Right renal pelvis (tissue), 4 donors: ENCODE data around the gene SPDYE2. TPM values are rescaled to one million over a fixed set of nuclear protein-coding genes. Genes with fewer than 3 reads are reported as not detected.
"Not testable (repeated sequence)": the region's sequence is repeated elsewhere in the genome, so short reads cannot be mapped to it uniquely, and the experiment has no call there.

Experiments
- DNase-seq, 4 donors: peaks; one replicate each; pipeline ENCODE4 v3.0.0-alpha.2; 2013; ENCODE audit warnings: low read depth in 4 of 4, low spot score in 3 of 4, missing footprints in 1 of 4
- polyA plus RNA-seq, 4 donors: library from polyadenylated mRNA; unstranded; fragments of 120-200 nt; gene quantifications; one replicate each; pipeline ENCODE4 v1.2.1, GENCODE V29; 2013; ENCODE audit not compliant: insufficient read length in 4 of 4

Gene SPDYE2
- polyA plus RNA-seq, 4 donors = 1.6 to 3.4 (median 2.4) TPM

DNA sequence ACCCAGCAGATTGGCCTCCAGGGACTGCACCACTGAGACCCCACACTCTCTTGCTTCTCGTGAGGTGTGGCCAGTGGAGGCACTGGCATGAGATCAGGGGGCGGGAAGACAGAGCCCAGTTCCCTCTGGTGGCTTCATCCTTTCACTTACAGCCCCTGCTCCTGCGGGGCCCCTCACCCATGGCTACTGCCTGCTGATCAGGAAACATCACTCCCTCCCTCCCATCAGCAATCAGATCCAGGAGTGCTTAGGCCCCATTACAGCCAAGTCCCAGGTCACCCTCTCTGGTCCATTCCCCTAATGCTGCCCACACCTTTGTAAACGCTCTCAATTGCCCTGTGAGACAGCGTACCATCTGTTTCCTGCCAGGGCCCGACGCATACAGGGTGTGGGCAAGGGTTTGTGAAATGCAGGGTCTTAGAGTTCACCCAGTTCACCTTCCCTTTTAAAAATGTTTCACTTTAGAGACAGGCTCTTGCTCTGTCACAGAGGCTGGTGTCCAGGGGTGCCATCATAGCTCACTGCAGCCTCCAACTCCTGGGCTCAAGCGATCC lies 15.9 kb upstream of the SPDYE2 start:
- not testable (repeated sequence) for DNase-seq

DNA sequence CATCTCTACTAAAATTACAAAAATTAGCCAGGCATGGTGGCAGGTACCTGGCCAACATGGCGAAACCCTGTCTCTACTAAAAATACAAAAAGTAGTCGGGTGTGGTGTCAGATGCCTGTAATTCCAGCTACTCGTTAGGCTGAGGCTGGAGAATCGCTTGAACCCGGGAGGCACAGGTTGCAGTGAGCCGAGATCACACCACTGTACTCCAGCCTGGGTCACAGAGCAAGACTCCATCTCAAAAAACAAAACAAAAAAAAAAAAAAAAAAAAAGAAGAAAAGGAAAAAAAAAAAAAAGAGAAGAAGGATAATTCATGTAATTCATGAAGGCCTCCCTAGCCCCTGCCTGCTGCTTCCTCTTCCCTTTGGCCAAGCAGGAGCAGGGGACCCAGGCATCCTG lies 10.4 kb upstream of the SPDYE2 start:
- not testable (repeated sequence) for DNase-seq

DNA sequence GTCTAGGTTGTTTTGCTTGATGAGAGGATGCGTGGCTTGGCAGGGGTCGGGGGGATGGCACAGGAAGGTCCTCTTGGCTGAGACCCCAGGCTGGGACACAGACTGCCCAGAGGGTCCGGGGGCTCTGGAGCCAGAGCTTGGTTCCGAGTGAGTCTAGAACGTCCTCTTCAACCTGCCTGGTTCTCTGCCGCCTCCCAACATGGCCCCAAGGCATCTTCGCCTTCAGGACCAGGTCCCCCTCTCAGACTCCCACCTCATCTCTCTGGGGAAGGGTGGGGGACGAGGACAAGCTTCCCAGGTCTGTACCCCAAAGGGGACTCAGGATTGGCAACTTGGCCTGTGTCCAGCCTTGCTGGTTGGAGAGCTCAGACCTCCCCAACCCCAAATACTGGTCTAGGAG lies 8.9 kb upstream of the SPDYE2 start:
- DNase-seq = not testable (repeated sequence)

DNA sequence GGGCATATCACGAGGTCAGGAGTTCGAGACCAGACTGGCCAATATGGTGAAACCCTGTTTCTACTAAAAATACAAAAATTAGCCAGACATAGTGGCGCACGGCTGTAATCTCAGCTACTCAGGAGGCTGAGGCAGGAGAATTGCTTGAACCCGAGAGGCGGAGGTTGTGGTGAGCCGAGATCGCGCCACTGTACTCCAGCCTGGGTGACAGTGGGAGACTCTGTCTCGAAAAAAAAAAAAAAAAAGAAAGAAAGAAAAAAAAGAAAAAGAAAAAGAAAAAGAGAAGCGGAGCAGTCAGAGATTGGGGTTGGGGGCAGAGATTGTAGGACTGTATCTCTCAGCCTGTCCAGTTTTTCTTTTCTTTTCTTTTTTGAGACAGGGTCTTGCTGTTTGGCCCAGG lies 8.3 kb upstream of the SPDYE2 start:
- DNase-seq = not testable (repeated sequence)

DNA sequence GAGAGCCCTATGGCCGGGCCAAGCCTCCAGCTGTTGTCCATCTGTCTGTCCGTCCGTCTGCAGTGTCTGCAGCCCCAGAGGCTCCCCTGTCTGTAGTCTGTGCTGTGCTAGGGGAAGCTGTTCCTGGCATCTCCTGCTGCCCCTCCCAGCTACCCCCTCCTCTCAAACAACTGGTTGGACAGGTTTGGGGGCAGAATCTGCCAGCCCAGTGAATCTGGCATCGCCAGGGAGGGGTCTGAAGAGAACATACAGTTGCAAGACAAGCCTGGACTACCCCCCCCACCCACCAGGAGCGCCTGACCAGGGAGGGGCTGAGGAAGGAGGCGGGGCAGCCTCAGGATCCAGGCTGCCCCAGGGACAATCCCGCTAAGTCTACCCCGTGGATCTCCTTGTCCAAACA lies 7.4 kb upstream of the SPDYE2 start, which contains the start of gene UPK3BL2:
UPK3BL2 (minus strand) TSS at position 101 of the 400 bp plus-strand sequence; CDS start at position 41, 60 bp downstream.
- not testable (repeated sequence) for DNase-seq

DNA sequence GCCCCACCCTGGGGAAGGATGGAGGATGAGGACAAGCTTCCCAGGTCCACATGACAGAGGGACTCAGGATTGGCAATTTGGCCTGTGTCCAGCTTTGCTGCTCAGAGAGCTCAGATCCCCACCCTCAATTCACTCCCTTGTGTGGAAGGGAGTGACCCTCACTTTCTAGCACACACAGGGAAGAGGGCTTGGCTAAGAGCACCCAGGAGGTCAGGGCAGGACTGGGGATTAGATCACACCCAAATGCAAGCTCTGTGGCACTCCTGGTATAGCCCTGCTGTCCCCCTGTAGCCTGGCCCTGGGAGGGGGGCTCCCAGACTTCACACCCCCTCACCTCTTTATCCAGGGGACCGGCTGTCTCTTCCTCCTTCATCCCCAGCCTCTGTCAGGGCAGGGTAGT lies 6.7 kb upstream of the SPDYE2 start:
- not testable (repeated sequence) for DNase-seq

DNA sequence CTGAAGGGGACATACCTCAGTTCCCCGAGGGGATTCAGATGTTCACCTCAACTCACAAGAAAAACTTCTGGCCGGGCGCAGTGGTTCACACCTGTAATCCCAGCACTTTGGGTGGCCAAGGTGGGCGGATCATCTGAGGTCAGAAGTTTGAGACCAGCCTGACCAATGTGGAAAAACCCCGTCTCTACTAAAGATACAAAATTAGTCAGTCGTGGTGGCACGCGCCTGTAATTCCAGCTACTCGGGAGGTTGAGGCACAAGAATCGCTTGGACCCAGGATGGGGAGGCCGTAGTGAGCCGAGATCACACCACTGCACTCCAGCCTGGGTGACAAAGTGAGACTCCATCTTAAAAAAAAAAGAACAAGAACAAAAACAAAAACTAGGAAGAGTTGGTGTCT lies 5.7 kb upstream of the SPDYE2 start:
- not testable (repeated sequence) for DNase-seq

DNA sequence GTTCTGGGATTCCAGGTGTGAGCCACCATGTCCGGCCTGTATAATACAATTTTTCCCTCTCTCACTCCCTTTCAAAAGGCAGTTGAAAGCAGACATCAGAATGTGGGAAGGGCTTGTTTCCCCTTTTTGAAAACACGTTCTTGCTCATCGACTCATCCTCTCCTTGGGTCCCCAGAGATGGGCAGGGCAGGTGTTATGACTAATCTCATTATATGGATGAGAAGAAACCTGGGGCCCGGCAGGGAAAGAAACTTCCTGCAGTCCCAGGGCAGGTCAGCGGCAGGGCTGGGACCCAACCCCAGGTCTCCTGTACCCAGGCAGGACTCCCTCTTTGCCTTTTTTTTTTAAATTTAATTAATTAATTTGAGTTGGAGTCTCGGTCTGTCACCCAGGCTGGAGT lies 4.7 kb upstream of the SPDYE2 start:
- DNase-seq = not testable (repeated sequence)

DNA sequence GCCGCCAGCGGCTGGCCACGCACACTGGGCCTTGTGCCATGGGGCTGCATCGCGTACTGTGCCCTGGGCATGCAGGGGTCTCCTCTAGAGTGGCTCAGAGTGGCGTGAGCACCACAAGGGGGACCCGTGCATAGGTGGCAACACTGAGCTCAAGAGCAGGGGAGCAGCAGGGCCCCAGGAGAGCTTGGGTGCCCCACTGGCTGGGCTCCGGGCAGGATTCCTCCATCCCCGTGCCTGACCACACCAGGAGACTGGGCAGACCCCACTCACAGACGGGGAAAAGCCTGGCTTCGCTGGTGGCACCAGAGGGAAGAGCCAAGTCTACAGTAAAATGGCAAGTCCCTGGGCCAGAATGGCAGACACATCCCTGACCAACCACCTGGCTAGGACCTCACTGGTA lies 17.6 kb downstream of the SPDYE2 start:
- DNase-seq = not testable (repeated sequence)

DNA sequence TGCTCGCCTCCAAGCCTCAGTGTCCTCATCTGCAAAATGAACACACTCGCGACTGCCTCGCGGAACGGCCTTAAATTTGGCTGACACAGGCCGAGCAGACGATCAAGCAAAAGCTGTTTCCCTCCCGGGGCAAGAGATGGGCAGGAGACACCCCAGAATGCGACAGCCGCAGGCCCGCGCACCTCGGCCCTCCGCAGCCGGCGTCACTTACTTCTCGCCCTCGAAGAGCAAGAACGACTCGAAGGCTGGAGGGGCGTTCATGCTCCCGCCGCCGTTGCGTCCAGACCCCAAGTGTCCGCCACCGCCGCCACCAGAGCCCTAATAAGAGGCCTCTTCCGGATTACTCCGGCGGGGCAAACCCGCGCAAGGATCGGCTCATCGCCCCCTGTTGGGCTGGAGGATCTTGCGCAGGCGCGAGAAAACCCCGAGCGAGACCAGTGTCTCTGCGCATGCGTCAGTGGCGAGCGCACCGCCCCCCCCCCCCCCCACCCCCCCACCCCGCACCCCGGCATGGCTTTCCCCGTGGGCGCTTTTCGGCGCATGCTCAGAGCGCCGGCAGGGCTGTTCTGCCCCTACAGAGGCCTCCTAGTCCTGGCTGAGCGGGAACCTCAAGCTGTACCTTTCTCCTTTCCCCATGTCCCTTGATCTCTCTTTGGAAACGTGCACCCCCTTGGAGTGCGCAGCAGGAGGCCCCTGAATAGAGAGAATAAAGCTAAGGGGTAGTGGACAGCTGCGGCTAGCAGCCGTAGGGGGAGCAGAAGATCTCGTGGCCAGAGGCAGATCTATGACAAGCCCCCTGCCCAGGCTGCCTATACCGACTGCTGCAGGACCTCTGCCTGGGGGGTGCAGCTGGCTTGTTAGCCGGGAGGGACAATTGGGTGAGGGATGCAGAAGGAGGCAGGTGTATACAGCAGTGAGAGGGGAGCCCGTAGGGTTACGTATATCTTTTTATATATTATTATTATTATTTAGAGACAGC lies 21.5 kb downstream of the SPDYE2 start, which contains the start of gene POLR2J3:
POLR2J3 (minus strand) TSS at position 323 of the 979 bp plus-strand sequence; CDS start at position 261, 62 bp downstream.
- peak; percentile 67 to 88 (median 78) for DNase-seq

DNA sequence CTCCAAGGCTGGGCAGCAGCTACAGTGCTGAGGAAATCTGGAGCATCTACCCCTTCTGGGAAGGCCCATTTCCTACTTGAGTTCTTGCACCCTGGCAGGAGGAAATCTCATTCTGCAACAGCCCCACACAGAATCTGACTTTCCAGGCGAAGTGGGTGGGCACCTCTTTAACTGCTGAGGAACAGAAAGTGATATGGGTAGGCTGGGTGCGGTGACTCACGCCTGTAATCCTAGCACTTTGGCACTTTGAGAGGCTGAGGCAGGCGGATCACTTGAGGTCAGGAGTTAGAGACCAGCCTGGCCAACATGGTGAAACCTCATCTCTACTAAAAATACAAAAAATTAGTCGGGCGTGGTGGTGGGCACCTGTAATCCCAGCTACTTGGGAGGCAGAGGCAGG lies 23.6 kb downstream of the SPDYE2 start:
- not testable (repeated sequence) for DNase-seq

DNA sequence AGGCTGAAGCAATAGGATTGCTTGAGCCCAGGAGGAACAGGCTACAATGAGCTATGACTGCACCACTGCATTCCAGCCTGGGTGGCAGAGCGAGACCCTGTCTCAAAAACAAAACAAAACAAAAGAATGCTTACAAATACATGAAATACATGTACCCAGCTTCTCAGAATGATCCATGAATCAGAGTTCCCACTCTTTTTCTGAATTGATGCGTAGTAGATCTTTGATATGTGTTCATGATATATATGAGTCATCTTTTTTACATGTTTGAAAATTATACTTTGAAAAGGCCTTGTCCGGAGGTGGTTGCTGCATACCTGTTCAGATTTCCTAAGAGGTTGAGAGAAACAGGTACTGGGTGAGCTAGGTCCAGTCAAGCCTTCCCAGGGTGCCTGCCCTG lies 25.3 kb downstream of the SPDYE2 start:
- DNase-seq = not testable (repeated sequence)

DNA sequence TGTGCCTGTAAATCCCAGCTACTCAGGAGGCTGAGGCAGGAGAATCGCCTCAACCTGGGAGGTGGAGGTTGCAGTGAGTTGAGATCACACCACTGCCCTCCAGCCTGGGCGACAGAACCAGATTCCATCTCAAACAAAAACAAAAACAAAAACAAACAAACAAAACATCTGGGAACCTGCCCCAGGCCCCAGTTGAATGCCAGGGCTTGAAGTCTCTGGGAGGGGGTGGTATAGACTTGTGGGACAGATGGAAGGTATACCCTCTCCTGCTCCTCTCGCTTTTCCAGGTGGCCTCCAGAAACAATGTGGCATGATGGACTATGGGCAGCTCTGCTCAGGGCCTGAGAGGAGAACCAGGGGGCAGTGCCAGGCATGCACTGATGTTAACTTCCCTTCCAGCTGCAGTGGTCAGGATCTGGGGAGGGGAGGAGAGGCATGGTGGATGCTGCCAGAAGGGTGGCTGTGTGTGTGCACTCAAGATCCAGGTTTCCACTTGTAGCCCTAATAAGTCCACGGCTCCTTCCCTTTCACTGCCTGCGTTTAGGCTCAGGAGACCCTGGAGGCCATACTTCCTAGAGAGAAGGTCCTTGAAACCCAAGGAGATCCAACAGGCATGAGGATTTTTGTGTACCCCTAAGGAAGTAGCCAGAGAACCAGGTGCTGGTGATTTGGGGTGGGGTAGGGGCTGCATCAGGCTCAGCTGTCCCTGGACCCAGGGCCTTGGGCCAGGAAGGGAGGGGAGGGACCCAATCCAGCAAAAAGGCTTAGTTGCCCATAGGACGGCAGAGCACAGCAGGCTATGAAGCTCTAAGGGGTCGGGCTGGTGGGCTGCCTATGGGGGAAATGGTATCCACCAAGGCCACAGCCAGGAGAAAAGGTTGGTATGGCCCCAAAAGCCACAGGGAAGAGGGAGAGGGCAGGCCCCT lies 26.6 kb downstream of the SPDYE2 start:
- DNase-seq = not testable (repeated sequence)

DNA sequence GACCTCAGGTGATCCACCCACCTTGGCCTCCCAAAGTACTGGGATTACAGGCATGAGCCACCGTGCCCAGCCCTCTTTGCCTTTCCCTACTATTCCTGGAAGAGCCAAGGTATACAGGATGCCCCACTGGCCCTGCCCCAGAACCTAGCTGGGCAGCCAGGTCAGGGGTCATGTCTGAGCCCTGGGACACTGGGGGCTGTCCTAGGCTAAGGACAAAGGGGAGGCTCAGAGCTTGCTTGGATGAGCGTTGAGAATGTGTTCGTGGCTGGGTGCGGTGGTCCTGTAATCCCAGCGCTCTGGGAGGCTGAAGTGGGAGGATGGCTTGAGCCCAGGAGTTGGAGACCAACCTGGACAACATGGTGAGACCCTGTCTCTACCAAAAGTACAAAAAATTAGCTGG lies 27.5 kb downstream of the SPDYE2 start:
- DNase-seq = not testable (repeated sequence)

DNA sequence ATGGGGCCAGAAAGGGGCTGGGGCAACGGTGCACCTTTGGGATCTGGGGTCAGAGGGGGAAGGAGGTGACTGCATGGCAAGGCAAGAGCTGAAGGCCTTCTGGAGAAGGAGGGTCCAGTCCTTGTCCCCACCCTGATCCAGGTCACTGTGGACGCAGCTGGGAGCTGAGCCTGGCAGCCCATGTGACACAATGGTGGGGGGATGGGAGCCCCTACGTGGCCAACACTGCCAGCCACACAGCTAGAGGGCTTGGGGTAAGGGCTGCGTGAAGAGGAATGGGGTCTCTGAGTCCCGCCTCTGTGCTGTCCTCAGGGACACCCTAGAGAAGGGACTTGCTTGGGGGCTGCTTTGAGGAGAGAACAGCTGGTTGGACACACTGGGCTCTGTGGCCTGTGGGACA lies 30.7 kb downstream of the SPDYE2 start:
- not testable (repeated sequence) for DNase-seq

DNA sequence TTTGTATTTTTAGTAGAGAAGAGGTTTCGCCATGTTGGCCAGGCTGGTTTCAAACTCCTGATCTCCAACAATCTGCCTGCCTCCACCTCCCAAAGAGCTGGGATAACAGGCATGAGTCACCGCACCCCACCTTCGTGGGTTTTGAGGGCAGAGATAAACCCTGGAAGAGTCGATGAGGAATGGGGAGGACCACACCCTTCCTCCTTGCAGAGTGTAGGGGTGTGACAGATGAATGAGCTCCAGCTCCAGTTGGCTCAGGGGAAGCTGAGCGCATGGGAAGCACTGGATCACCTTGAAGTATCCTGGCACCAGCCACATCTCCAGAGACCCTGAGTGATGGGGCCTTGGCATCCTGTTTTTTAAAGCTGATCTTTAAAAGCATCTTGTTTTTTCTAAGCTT lies 32.5 kb downstream of the SPDYE2 start:
- not testable (repeated sequence) for DNase-seq

DNA sequence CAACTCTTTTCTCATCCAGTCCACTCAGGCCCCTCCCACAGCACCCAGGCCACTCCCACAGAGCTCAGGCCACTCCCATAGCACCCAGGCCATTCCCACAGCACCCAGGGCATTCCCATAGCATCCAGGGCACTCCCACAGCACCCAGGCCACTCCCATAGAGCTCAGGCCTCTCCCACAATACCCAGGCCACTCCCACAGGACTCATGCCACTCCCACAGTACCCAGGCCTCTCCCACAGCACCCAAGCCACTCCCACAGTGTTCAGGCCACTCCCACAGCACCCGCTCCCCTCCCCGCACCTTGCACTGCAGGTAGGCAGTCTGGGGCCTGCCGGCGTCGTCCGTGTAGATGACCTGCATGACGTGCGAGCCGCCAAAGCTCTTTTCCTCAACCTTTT lies 38.8 kb downstream of the SPDYE2 start:
- DNase-seq = not testable (repeated sequence)

DNA sequence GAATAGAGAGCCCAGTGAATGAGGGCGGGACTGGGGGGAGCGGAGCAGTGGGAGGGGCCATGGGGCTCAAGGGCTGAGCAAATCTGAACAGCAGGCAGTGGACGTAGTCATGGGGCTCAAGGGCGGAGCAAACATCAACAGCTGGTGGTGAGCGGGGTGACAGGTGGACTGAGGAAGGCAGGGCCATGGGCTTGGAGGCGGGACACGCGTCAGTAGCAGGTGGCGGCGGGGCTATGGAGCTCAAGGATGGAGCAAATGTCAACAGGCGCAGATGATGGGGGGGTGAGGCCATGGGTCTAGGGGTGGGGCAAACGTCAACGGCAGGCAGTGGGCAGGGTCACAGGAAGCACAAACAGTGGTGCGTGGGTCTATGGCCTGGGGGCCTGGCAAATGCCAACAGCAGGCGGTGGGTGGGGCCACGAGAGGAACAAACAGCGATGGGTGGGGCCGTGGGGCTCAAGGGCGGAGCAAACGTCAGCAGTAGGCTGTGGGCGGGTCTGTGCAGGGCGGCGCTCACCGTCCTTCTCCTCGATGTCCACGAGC lies 41.5 kb downstream of the SPDYE2 start:
- not testable (repeated sequence) for DNase-seq

DNA sequence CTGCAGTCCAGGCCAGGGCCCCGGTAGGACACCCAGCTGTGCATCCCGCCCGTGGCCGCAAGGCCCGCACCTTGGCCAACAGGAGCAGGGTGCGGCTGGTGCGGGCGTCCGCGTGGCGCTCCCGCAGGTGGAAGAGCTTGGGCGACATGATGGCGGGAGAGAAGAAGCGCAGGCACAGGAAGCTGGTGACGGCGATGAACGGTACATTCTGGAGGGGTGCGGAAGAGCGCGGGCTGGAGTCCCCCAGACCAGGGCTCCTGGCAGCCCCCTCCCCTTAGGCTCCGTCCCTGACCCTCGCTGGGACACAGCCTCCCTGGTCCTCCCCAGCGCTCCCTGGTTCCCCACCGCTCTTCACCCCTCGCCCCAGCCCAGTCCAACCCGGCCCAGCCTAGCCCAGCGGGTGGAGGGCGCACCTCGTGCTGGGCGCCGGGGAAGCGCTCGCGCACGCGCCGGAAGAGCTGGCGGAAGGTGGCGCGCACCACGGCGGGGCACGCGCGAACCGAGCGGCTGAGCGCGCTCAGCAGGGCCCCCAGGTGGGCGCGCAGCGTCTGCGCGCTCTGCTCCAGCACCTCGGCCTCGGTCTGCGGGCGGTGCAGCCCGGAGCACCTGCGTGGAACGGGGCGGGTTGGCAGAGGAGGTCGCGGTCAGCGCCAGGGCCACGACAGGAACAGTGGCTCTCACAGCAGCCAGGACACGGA lies 42.8 kb downstream of the SPDYE2 start:
- not testable (repeated sequence) for DNase-seq
